HEK293T (cell line): Measurements from ENCODE around the gene TRIP13.

Experiments used
- CTCF ChIA-PET: fragments of 350-600 bp; formaldehyde crosslinking; extraction: SDS; loops from one replicate; lab custom pipeline; 2021; ENCODE audit warnings: antibody characterized with exemption, inconsistent platforms; lab: Yijun Ruan, JAX
- POLR2A ChIA-PET: fragments of 350-600 bp; formaldehyde crosslinking; extraction: SDS; loops from one replicate; lab custom pipeline; 2020; ENCODE audit warnings: antibody characterized with exemption, inconsistent platforms; lab: Yijun Ruan, JAX
- DNase-seq: peaks from one replicate; pipeline ENCODE4 v3.0.0; 2012; ENCODE audit warnings: mixed read lengths; ENCODE audit errors: extremely low spot score
- ARNT ChIP-seq: fragments of 450-650 bp; IDR thresholded peaks from 2 replicates; pipeline ENCODE4 v1.6.1; 2017; ENCODE audit warnings: mild to moderate bottlenecking
- BHLHE40 ChIP-seq: fragments of 450-650 bp; IDR thresholded peaks from 2 replicates; pipeline ENCODE4 v1.6.1; 2016; ENCODE audit warnings: mild to moderate bottlenecking, moderate library complexity, borderline replicate concordance
- CTBP1 ChIP-seq: fragments of 450-650 bp; IDR thresholded peaks from 2 replicates; pipeline ENCODE4 v1.6.1; 2016; ENCODE audit warnings: borderline replicate concordance
- ELF4 ChIP-seq: fragments of 450-650 bp; IDR thresholded peaks from 2 replicates; pipeline ENCODE4 v1.6.1; 2017; ENCODE audit warnings: antibody characterized with exemption
- FOXA1 ChIP-seq: fragments of 450-650 bp; IDR thresholded peaks from 2 replicates; pipeline ENCODE4 v1.6.1; 2016; ENCODE audit warnings: mild to moderate bottlenecking
- FOXK2 ChIP-seq: fragments of 450-650 bp; IDR thresholded peaks from 2 replicates; pipeline ENCODE4 v1.6.1; 2016; ENCODE audit warnings: mild to moderate bottlenecking
- FOXM1 ChIP-seq: fragments of 450-650 bp; IDR thresholded peaks from 2 replicates; pipeline ENCODE4 v1.6.1; 2017; ENCODE audit warnings: mild to moderate bottlenecking, borderline replicate concordance
- HDGF ChIP-seq: fragments of 450-650 bp; IDR thresholded peaks from 2 replicates; pipeline ENCODE4 v1.6.1; 2017; ENCODE audit warnings: antibody characterized with exemption, borderline replicate concordance
- L3MBTL2 ChIP-seq: fragments of 450-650 bp; conservative IDR thresholded peaks from 2 replicates; pipeline ENCODE4 v1.6.1; 2016; ENCODE audit warnings: mild to moderate bottlenecking
- LEF1 ChIP-seq: fragments of 450-650 bp; IDR thresholded peaks from 2 replicates; pipeline ENCODE4 v1.6.1; 2017; ENCODE audit warnings: mild to moderate bottlenecking, borderline replicate concordance
- NFRKB ChIP-seq: fragments of 450-650 bp; IDR thresholded peaks from 2 replicates; pipeline ENCODE4 v1.6.1; 2016; ENCODE audit warnings: mild to moderate bottlenecking, moderate library complexity
- SP1 ChIP-seq: fragments of 450-650 bp; IDR thresholded peaks from 2 replicates; pipeline ENCODE4 v1.6.1; 2017
- SUZ12 ChIP-seq: fragments of 450-650 bp; IDR thresholded peaks from 2 replicates; pipeline ENCODE4 v1.6.1; 2016; ENCODE audit warnings: mild to moderate bottlenecking
- TARDBP ChIP-seq: fragments of 450-650 bp; IDR thresholded peaks from 2 replicates; pipeline ENCODE4 v1.6.1; 2016
- ZNF384 ChIP-seq: fragments of 450-650 bp; IDR thresholded peaks from 2 replicates; pipeline ENCODE4 v1.6.1; 2016
- TF ChIP-seq, protein P1 (sequence below): fragments of 450-650 bp; IDR thresholded peaks from 2 replicates; pipeline ENCODE4 v1.6.1; 2016

Gene TRIP13

GRCh38 chr5:900781-901180 lies 8.1 kb downstream of the TRIP13 start:
- DNase-seq: no peak
- TF ChIP-seq FOXM1: no peak
- TF ChIP-seq NFRKB: no peak
- TF ChIP-seq BHLHE40: no peak
- TF ChIP-seq ARNT: no peak
- TF ChIP-seq LEF1: no peak
- no peak for TF ChIP-seq CTBP1
- POLR2A ChIA-PET: interaction anchor here (4.5 kb wide), 1 partner anchor 8 kb away, joined by 28 read pairs; the partner anchor contains the start of genes BRD9 and TRIP13
- CTCF ChIA-PET: interaction anchor here (0.8 kb wide), 1 partner anchor 231 kb away, joined by 3 read pairs; no protein-coding TSS in a partner anchor

- TF ChIP-seq ZNF384 (no peak), FOXK2 (no peak), SUZ12 (no peak), L3MBTL2 (no peak), HDGF (no peak), ELF4 (no peak), ARNT (no peak), NFRKB (no peak)
- no peak for DNase-seq
- POLR2A ChIA-PET: interaction anchor here (4.5 kb wide), 1 partner anchor 10 kb away, joined by 28 read pairs; the partner anchor contains the start of genes BRD9 and TRIP13
- CTCF ChIA-PET: interaction anchor here (0.7 to 2.4 kb wide), 6 partner anchors 9 to 233 kb away, joined by 3 to 12 read pairs (median 3); partner anchors contain the start of genes BRD9 and TRIP13
Measured at GRCh38 chr5:902129-902916, 9.6 kb downstream of the TRIP13 start.

GRCh38 chr5:903756-904096 lies 11.0 kb downstream of the TRIP13 start:
- POLR2A ChIA-PET: interaction anchor here (4.5 kb wide), 1 partner anchor 11 kb away, joined by 28 read pairs; the partner anchor contains the start of genes BRD9 and TRIP13
- TF ChIP-seq FOXM1 (no peak), HDGF (no peak), NFRKB (no peak), ZNF384 (no peak), FOXK2 (no peak), BHLHE40 (no peak), SP1 (no peak), ELF4 (no peak), TARDBP (no peak), FOXA1 (no peak), L3MBTL2 (no peak), LEF1 (no peak), CTBP1 (no peak), ARNT (no peak)
- TF ChIP-seq, protein P1, sequence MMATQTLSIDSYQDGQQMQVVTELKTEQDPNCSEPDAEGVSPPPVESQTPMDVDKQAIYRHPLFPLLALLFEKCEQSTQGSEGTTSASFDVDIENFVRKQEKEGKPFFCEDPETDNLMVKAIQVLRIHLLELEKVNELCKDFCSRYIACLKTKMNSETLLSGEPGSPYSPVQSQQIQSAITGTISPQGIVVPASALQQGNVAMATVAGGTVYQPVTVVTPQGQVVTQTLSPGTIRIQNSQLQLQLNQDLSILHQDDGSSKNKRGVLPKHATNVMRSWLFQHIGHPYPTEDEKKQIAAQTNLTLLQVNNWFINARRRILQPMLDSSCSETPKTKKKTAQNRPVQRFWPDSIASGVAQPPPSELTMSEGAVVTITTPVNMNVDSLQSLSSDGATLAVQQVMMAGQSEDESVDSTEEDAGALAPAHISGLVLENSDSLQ: no peak
- CTCF ChIA-PET: interaction anchor here (1.0 to 2.4 kb wide), 3 partner anchors 10 to 235 kb away, joined by 3 to 12 read pairs (median 5); partner anchors contain the start of genes BRD9 and TRIP13
- no peak for DNase-seq

GRCh38 chr5:905139-905642 lies 12.5 kb downstream of the TRIP13 start:
- ChIA-PET CTCF (interaction anchor here (0.8 kb wide), 1 partner anchor 234 kb away, joined by 3 read pairs; no protein-coding TSS in a partner anchor), POLR2A (interaction anchor here (0.7 kb wide), 2 partner anchors 8 to 12 kb away, joined by 3 read pairs; partner anchors contain the start of genes BRD9 and TRIP13)
- TF ChIP-seq L3MBTL2 (no peak), LEF1 (no peak), FOXM1 (no peak), CTBP1 (no peak), TARDBP (no peak), ARNT (no peak), ELF4 (no peak), FOXK2 (no peak), FOXA1 (no peak), SP1 (no peak), SUZ12 (no peak), NFRKB (no peak), BHLHE40 (no peak), HDGF (no peak), ZNF384 (no peak)
- TF ChIP-seq, protein P1: no peak
- DNase-seq: no peak

- TF ChIP-seq TARDBP (no peak), FOXM1 (no peak), BHLHE40 (no peak), FOXA1 (no peak), NFRKB (no peak), HDGF (no peak), FOXK2 (no peak), CTBP1 (no peak), L3MBTL2 (no peak), SUZ12 (no peak), SP1 (no peak), LEF1 (no peak), ELF4 (no peak), ARNT (no peak), ZNF384 (no peak)
- TF ChIP-seq, protein P1: no peak
- ChIA-PET CTCF (no interaction called here), POLR2A (no interaction called here)
- no peak for DNase-seq
Measured at GRCh38 chr5:907366-907910, 14.8 kb downstream of the TRIP13 start.

DNA sequence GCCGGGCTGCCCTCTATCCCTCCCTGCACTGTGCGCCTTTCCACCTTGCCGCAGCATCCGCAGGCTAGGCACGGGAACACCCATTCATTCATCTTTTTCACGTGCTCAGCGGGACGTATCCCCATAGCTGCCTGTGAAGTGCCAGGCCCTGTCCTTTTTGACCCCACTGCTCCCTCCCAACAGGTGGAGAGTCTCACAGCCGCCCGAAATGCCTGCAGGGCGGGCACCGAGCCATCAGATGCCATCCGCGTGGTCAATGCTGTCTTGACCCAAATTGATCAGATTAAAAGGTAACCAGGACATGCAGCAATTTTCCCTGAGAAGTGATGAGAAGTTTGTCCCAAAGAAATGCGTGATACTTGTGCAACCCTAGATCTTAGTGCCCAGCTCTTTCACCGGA lies 15.5 kb downstream of the TRIP13 start:
- ChIA-PET POLR2A (no interaction called here), CTCF (no interaction called here)
- no peak for TF ChIP-seq LEF1
- no peak for DNase-seq
